ENCODE measurements around the gene KRT7. TPM values are rescaled to one million over a fixed set of nuclear protein-coding genes. Genes with fewer than 3 reads are reported as not detected.

Gene KRT7
- total RNA-seq, 4 donors from 2014 or later, result 333 to 826 (median 460) TPM

DNA sequence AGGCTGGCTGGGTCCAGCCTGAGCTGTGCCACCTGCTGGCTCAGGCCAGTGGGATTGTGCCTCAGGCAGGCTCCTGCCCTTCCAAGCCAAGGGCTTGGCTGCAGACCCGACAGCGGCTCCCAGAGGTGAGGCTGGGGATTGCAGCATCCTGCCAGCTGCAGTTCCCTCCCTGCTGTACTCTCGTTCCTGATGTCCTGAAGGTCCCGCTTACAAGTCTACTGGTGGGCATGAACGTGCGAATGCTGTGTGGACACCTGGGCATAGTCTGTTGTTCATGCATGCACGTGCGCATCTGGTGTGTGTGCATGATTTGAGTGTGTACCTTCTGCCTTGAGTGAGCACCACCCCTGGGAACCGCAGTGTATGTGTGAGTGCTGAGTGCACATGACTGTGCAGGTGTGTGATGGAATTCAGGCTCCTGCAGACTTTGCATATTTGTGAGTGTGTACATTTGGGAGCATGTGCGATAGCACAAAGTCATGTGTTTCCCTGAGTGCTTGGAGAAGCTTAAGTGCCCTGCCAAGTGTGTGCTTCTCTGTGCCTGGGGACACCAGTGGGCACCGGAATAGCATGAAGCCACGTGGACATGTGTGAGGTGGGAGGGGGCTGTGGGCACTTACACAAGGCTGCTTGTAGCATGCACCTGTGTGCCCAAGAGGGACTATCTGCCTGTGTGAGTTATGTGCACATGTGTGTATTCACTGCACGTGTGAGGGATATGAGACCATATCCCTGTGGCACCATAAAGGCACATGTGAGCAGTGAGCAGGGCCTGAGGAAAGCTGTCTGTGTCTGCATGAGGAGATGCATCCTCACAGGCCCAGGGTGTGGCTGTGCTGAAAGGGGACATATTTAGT is 19.3 kb upstream of the KRT7 start:
- WGBS, 2 donors, result 24 to 33% methylated on average over 7 to 13 of the region's 13 CpGs
- Histone ChIP-seq H3K9me3 (no peaks in the 10 kb centered on the region), H3K27me3 (no peaks in the 10 kb centered on the region), H3K4me1 (peaks cover 35 to 60% of the 10 kb centered on the region in 2 donors), H3K4me3 (replicated peaks in 1 of 3) (no peak overlapping the region), H3K36me3 (no peaks in the 10 kb centered on the region), H3K27ac (peak overlapping the region; percentile 53 to 91 (median 91))
- peak; percentile 85 to 90 for DNase-seq
- intact Hi-C loops (cut with DNase I), result no loop called here
- TF ChIP-seq CTCF (IDR thresholded peaks at IDR 0.05), result peak; percentile 92 to 100 (median 99)
- TF ChIP-seq POLR2A (IDR thresholded peaks at IDR 0.05), result no peak

DNA sequence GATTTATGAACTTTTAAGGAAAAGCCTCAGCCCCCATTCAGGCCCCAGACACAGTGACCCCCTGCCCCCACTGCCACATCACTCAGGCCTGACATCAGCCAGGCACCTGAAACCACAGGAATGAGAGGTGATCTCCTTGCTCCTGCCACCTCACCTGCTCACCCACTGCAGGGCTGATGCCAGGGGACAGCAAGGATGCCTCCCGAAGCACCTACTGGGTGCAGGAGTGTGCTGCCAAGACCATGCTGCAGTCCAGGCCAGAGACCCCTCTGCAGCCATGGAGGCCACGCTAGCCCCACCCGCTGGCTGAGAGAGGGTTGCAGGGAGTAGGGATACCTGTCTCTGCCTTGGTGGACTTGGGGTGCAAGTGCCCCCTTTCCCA is 18.6 kb upstream of the KRT7 start:
- DNase-seq, result peak; percentile 10 to 13
- TF ChIP-seq CTCF (IDR thresholded peaks at IDR 0.05) (no peak), POLR2A (IDR thresholded peaks at IDR 0.05) (no peak)
- WGBS, 2 donors, result 40 to 60% methylated on average over 1 of the region's 3 CpGs

DNA sequence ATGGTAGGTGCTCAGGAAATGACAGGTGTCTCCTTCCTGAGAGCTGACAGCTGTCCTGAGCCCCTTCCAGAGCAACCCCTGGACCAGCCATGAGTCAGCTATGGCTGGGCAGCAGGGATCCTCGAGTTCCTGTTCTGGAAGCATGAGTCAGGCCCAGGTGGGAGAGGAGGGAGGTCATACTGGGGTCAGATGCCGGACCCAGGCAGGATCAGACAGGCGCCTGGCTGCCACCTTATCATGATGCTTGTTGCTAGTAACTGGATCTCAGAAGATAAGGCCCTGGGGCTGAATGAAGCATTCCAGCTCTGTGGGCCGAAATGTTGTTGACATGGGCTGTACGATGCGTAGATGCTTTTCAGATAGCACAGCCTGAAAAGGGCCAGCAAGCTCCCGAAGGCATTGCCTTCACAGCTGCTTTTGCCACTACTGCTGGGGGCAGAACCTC is 17.4 kb upstream of the KRT7 start:
- TF ChIP-seq POLR2A (IDR thresholded peaks at IDR 0.05) (no peak), CTCF (IDR thresholded peaks at IDR 0.05) (no peak)
- peak overlapping the region; percentile 91 to 95 (median 91) for H3K27ac ChIP-seq

More for the DNA sequence above, 18.6 kb upstream of the KRT7 start:
- H3K4me3 ChIP-seq (replicated peaks in 1 of 3), result no peak overlapping the region
- peaks cover 37 to 66% of the 10 kb centered on the region in 2 donors for H3K4me1 ChIP-seq
- H3K27me3 ChIP-seq, result no peaks in the 10 kb centered on the region
- intact Hi-C loops (cut with DNase I), result no loop called here
- peak overlapping the region; percentile 91 to 95 (median 91) for H3K27ac ChIP-seq
- H3K36me3 ChIP-seq, result no peaks in the 10 kb centered on the region
- no peaks in the 10 kb centered on the region for H3K9me3 ChIP-seq

DNA sequence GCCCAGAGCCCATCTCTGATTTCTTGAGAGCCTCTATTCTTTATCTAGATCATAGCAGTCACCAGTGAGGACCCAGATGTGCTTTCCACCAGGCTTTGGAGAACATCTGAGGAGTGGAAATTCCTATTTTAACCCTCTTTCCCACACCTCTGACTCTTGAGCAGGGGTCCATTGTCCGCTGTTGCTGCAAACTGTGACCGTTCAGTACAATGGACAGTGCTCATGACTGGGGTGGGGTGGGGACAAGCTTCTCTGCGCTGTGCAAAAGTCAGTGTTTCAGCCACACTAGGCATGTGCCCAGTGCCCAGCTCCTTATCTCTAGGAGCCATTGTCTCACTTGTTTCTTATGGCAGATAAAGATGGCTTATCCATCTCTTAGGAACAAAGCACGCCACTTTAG is 16.9 kb upstream of the KRT7 start:
- no peaks in the 10 kb centered on the region for H3K27me3 ChIP-seq
- H3K4me1 ChIP-seq, result peaks cover 44 to 79% of the 10 kb centered on the region in 2 donors
- DNase-seq, result peak in 1 of 2 donors; percentile 42
- TF ChIP-seq POLR2A (IDR thresholded peaks at IDR 0.05), result no peak
- TF ChIP-seq CTCF (IDR thresholded peaks at IDR 0.05), result no peak
- no peak overlapping the region for H3K4me3 ChIP-seq (replicated peaks in 1 of 3)
- H3K9me3 ChIP-seq, result no peaks in the 10 kb centered on the region
- WGBS, 2 donors, result 40 to 73% methylated on average over 4 of the region's 4 CpGs
- H3K27ac ChIP-seq, result peak overlapping the region; percentile 91 to 95 (median 91)
- intact Hi-C loops (cut with DNase I), result no loop called here
- H3K36me3 ChIP-seq, result no peaks in the 10 kb centered on the region

More for the DNA sequence above, 17.4 kb upstream of the KRT7 start:
- peak; percentile 57 to 63 for DNase-seq
- Histone ChIP-seq H3K4me3 (replicated peaks in 1 of 3) (no peak overlapping the region), H3K27me3 (no peaks in the 10 kb centered on the region), H3K9me3 (no peaks in the 10 kb centered on the region), H3K4me1 (peaks cover 39 to 74% of the 10 kb centered on the region in 2 donors), H3K36me3 (no peaks in the 10 kb centered on the region)
- intact Hi-C loops (cut with DNase I), result no loop called here
- 47 to 73% methylated on average over 3 to 4 of the region's 7 CpGs for WGBS, 2 donors

GRCh38 chr12:52216807-52217206 is 16.2 kb upstream of the KRT7 start:
- Histone ChIP-seq H3K9me3 (no peaks in the 10 kb centered on the region), H3K27me3 (no peaks in the 10 kb centered on the region), H3K4me3 (replicated peaks in 1 of 3) (no peak overlapping the region), H3K4me1 (peaks cover 51 to 86% of the 10 kb centered on the region in 2 donors), H3K36me3 (no peaks in the 10 kb centered on the region), H3K27ac (peak overlapping the region; percentile 91 to 95 (median 91))
- peak; percentile 97 to 99 for DNase-seq
- TF ChIP-seq CTCF (IDR thresholded peaks at IDR 0.05) (peak in 4 of 6 experiments; percentile 27 to 70 (median 38)), POLR2A (IDR thresholded peaks at IDR 0.05) (no peak)
- intact Hi-C loops (cut with DNase I), result no loop called here
- WGBS, 2 donors, result 4 to 9% methylated on average over 1 of the region's 1 CpG

Data from thyroid gland (tissue), 4 donors.